Stimulated activated CD8-positive, alpha-beta memory T cell treated with anti-CD3 and anti-CD28 coated beads, Interleukin-7, amount 100 ng/mL, for 24 hours (primary cell): ENCODE results near the gene STPG3.

Experiments
- DNase-seq: peaks from one replicate; pipeline ENCODE4 v3.0.0-alpha.2; 2020; ENCODE audit warnings: low read depth

Gene STPG3

DNA sequence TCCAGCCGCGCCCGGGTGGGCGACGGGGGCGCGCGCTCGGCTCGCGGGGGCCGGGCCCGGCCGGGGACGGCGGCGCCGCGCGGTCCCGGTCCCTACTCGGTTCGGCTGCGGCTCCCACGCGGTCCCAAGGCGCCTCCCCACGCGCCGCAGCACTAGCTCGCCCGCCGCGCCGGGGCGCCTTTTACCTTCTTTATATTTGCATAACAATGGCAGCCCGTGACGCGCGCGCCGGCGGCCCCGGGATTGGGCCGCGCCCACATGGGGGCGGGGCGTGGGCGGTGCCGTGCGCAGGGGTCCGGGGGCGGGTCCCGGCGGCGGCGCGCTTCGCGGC lies 51.0 kb downstream of the STPG3 start, which contains the start of gene NRARP:
TSS of gene NRARP (minus strand) at position 154 of the 331 bp plus-strand sequence. CDS start 343 bp downstream, outside the sequence.
- peak; percentile 75 for DNase-seq

GRCh38 chr9:137302449-137303150 lies 51.5 kb downstream of the STPG3 start:
- no peak for DNase-seq
